ENCODE data around the gene HOXB9.

DNA sequence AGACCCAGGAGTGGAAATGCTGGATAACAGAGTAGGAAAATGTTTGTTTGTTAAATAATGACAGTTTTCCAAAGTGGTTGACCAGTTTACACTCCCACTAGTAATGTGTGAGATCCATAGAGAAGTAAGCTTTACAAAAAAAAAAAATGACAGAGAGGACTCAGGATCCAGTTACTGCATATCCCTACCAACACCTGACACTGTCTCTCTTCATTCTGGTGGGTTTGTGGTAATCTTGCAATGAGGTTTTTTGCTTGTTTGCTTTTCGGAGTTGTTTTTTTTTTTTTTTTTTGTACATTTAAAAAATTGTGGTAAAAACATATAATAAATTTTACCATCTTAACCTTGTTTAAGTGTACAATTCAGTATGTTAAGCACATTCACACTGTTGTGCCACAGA is 23.6 kb upstream of the HOXB9 start:
- TF ChIP-seq CTCF (IDR thresholded peaks at IDR 0.05; ENCODE audit: insufficient read depth, low read length) (no peak), REST (IDR thresholded peaks at IDR 0.05; ENCODE audit: insufficient replicate concordance, low read depth) (no peak), GABPA (IDR thresholded peaks at IDR 0.05; ENCODE audit: low read depth) (no peak), POLR2AphosphoS5 (IDR thresholded peaks at IDR 0.05; ENCODE audit: low read depth) (no peak)
